HepG2 (cell line): ENCODE measurements around the gene PDE4D. TPM values are rescaled to one million over a fixed set of nuclear protein-coding genes. Genes with fewer than 3 reads are reported as not detected.
A peak's percentile ranks its signal among the peaks of the same experiment; 100 is the strongest.

Source experiments
- ASH2L ChIP-seq: fragments of 300-600, 200-600 bp; sonication (generic); IDR thresholded peaks from 2 replicates; pipeline ENCODE4 v1.7.0; 2017; ENCODE audit warnings: low read depth, mild to moderate bottlenecking, moderate library complexity, mixed read lengths, low read length; ENCODE audit not compliant: insufficient read length
- ATF7 ChIP-seq, 2 experiments: fragments of 450-650 bp in 1 of 2; sonication (generic) in 1 of 2; formaldehyde crosslinking in 1 of 2; IDR thresholded peaks; 2 replicates each; pipeline versions ENCODE4 v1.4.0 to v1.6.1; 2016 to 2020; ENCODE audit warnings: antibody characterized with exemption in 1 of 2, mild to moderate bottlenecking in 1 of 2, missing genetic modification reagents in 1 of 2
- ISX ChIP-seq: sonication (generic); formaldehyde crosslinking; conservative IDR thresholded peaks from 2 replicates; pipeline ENCODE4 v1.5.0; 2020; ENCODE audit warnings: missing genetic modification reagents
- LBX2 ChIP-seq: sonication (generic); formaldehyde crosslinking; IDR thresholded peaks from 2 replicates; pipeline ENCODE4 v1.5.0; 2020; ENCODE audit warnings: missing genetic modification reagents, mild to moderate bottlenecking, borderline replicate concordance
- MTA1 ChIP-seq: sonication (generic); formaldehyde crosslinking; IDR thresholded peaks from 2 replicates; pipeline ENCODE4 v1.4.0; 2020; ENCODE audit warnings: missing genetic modification reagents, mild to moderate bottlenecking, borderline replicate concordance
- NFIC ChIP-seq: IDR thresholded peaks from 2 replicates; pipeline ENCODE4 v1.6.1; 2012; ENCODE audit warnings: mild to moderate bottlenecking, low read length, inconsistent platforms
- NFYC ChIP-seq: IDR thresholded peaks from 2 replicates; pipeline ENCODE4 v1.6.1; 2016; ENCODE audit warnings: missing genetic modification reagents, missing compliant biosample characterization
- NR2F2 ChIP-seq: IDR thresholded peaks from 2 replicates; pipeline ENCODE4 v1.6.1; 2012; ENCODE audit warnings: low read depth, inconsistent platforms, borderline replicate concordance
- PHF20 ChIP-seq: sonication (generic); formaldehyde crosslinking; IDR thresholded peaks from 2 replicates; pipeline ENCODE4 v1.5.0; 2020; ENCODE audit warnings: mild to moderate bottlenecking, missing genetic modification reagents
- PHF5A ChIP-seq: IDR thresholded peaks from one replicate; pipeline ENCODE4 v1.6.1; 2018; ENCODE audit warnings: low read depth, missing genetic modification reagents; ENCODE audit not compliant: unreplicated experiment
- PRPF4 ChIP-seq: fragments of 200-400 bp; formaldehyde crosslinking; IDR thresholded peaks from 2 replicates; pipeline ENCODE4 v1.6.1; 2016; ENCODE audit warnings: low read length, low read depth; ENCODE audit not compliant: poor library complexity, severe bottlenecking
- RERE ChIP-seq: IDR thresholded peaks from 2 replicates; pipeline ENCODE4 v1.6.1; 2016; ENCODE audit warnings: low read depth, missing genetic modification reagents, missing compliant biosample characterization
- RFXAP ChIP-seq: sonication (generic); formaldehyde crosslinking; IDR thresholded peaks from 2 replicates; pipeline ENCODE4 v1.4.0; 2020; ENCODE audit warnings: missing genetic modification reagents, borderline replicate concordance
- SETDB1 ChIP-seq: sonication (generic); formaldehyde crosslinking; IDR thresholded peaks from 2 replicates; pipeline ENCODE4 v1.5.1; 2020; ENCODE audit warnings: missing genetic modification reagents, mild to moderate bottlenecking, borderline replicate concordance
- SMC3 ChIP-seq: IDR thresholded peaks from 2 replicates; pipeline ENCODE4 v1.6.1; 2011; ENCODE audit warnings: low read length, improper control_type of control experiment
- TOPORS ChIP-seq: sonication (generic); formaldehyde crosslinking; IDR thresholded peaks from 2 replicates; pipeline ENCODE4 v1.8.0; 2023; ENCODE audit warnings: mild to moderate bottlenecking, missing genetic modification reagents
- YEATS4 ChIP-seq: sonication (generic); formaldehyde crosslinking; IDR thresholded peaks from 2 replicates; pipeline ENCODE4 v1.4.0; 2020; ENCODE audit warnings: missing genetic modification reagents, borderline replicate concordance
- ZC3H13 ChIP-seq: sonication (generic); formaldehyde crosslinking; IDR thresholded peaks from 2 replicates; pipeline ENCODE4 v1.8.1; 2023; ENCODE audit warnings: mild to moderate bottlenecking, missing genetic modification reagents, moderate library complexity
- ZIK1 ChIP-seq: sonication (generic); formaldehyde crosslinking; IDR thresholded peaks from 2 replicates; pipeline ENCODE4 v1.5.0; 2020; ENCODE audit warnings: mild to moderate bottlenecking, low read depth, missing genetic modification reagents, borderline replicate concordance
- ZMAT3 ChIP-seq: sonication (generic); formaldehyde crosslinking; conservative IDR thresholded peaks from 2 replicates; pipeline ENCODE4 v1.7.0; 2021; ENCODE audit warnings: missing genetic modification reagents
- ZNF12 ChIP-seq: sonication (generic); formaldehyde crosslinking; IDR thresholded peaks from 2 replicates; pipeline ENCODE4 v1.5.0; 2020; ENCODE audit warnings: missing genetic modification reagents
- ZNF430 ChIP-seq: sonication (generic); formaldehyde crosslinking; IDR thresholded peaks from 2 replicates; pipeline ENCODE4 v1.9.0; 2021; ENCODE audit warnings: mild to moderate bottlenecking, missing genetic modification reagents
- ZNF564 ChIP-seq: sonication (generic); formaldehyde crosslinking; IDR thresholded peaks from 2 replicates; pipeline ENCODE4 v1.8.1; 2023; ENCODE audit warnings: mild to moderate bottlenecking, missing genetic modification reagents
- ZNF605 ChIP-seq: sonication (generic); formaldehyde crosslinking; IDR thresholded peaks from 2 replicates; pipeline ENCODE4 v1.8.0; 2022; ENCODE audit warnings: mild to moderate bottlenecking, missing genetic modification reagents
- ZNF709 ChIP-seq: sonication (generic); formaldehyde crosslinking; IDR thresholded peaks from 2 replicates; pipeline ENCODE4 v1.5.0; 2020; ENCODE audit warnings: mild to moderate bottlenecking, missing genetic modification reagents
- ZNF768 ChIP-seq: sonication (generic); formaldehyde crosslinking; IDR thresholded peaks from 2 replicates; pipeline ENCODE4 v1.4.0; 2020; ENCODE audit warnings: missing genetic modification reagents
- polyA plus RNA-seq, 8 experiments: library from polyadenylated mRNA; depleted of rRNA in 3 of 8; stranded (reverse) in 7 of 8; unstranded in 1 of 8; fragments of >200 nt; fragmentation: Illumina TruSeq in 4 of 8; extraction: Trizol in 4 of 8; gene quantifications; 2 replicates each; pipeline versions ENCODE4 v1.2.1 to v1.2.3, GENCODE V29; 2011 to 2016; ENCODE audit warnings: low read depth in 4 of 8, missing spikeins in 1 of 8, mixed read lengths in 1 of 8; ENCODE audit not compliant: insufficient read depth in 1 of 8
- total RNA-seq, 5 experiments: library from RNA; depleted of rRNA; stranded (reverse); fragments of >200 nt; fragmentation: Illumina TruSeq; extraction: Trizol; gene quantifications; 2 replicates each; pipeline ENCODE4 v1.2.3, GENCODE V29; 2016; ENCODE audit warnings: low read depth in 1 of 5

PDE4D gene
- total and polyA plus RNA-seq, 2 of the 13 experiments (the other 11 are each of a cell fraction or from before 2014, with no cell fraction given): 7.0 to 12.2 TPM

GRCh38 chr5:59040024-59040803 is 853.3 kb downstream of the PDE4D start (continued):
- no peak for TF ChIP-seq TOPORS (CRISPR knock-in tag)
- no peak for TF ChIP-seq ZNF430
- no peak for TF ChIP-seq NFYC
- no peak for TF ChIP-seq ZNF709 (CRISPR knock-in tag)
- 0 out of 2 replicates have a peak, but pooled peaks have one; percentile 5 for TF ChIP-seq SMC3
- no peak for TF ChIP-seq PRPF4
- no peak for TF ChIP-seq ZMAT3 (CRISPR knock-in tag)
- TF ChIP-seq ISX (CRISPR knock-in tag): no peak
- no peak for TF ChIP-seq PHF5A (CRISPR knock-in tag)
- no peak for TF ChIP-seq ZNF605 (CRISPR knock-in tag)
- TF ChIP-seq ASH2L: no peak
- TF ChIP-seq RFXAP: no peak
- no peak for TF ChIP-seq ZNF12
- 0 out of 2 replicates have a peak, but pooled peaks have one; percentile 11 for TF ChIP-seq NR2F2
- TF ChIP-seq RERE (CRISPR knock-in tag): 0 out of 2 replicates have a peak, but pooled peaks have one; percentile 2
- TF ChIP-seq MTA1 (CRISPR knock-in tag): no peak
- TF ChIP-seq LBX2: no peak
- no peak for TF ChIP-seq SETDB1 (CRISPR knock-in tag)
- TF ChIP-seq ZNF564 (CRISPR knock-in tag): 0 out of 2 replicates have a peak, but pooled peaks have one; percentile 8
- no peak for TF ChIP-seq PHF20 (CRISPR knock-in tag)
- TF ChIP-seq YEATS4 (CRISPR knock-in tag): no peak
- no peak for TF ChIP-seq ZNF768 (CRISPR knock-in tag)
- no peak for TF ChIP-seq ATF7 (IDR thresholded peaks at IDR 0.05)
- TF ChIP-seq ATF7 (CRISPR knock-in tag; IDR thresholded peaks at IDR 0.05): no peak
- no peak for TF ChIP-seq ZC3H13 (CRISPR knock-in tag)
- no peak for TF ChIP-seq ZIK1 (CRISPR knock-in tag)
- TF ChIP-seq NFIC: peak; percentile 16; the same call in 1 of the 2 replicates
